ENCODE measurements around the gene PNPLA6.

PNPLA6 gene

GRCh38 chr19:7556696-7557315 lies 21.3 kb downstream of the PNPLA6 start:
- no peak for DNase-seq (ENCODE audit: insufficient read length, low spot score)
- TF ChIP-seq CTCF (IDR thresholded peaks at IDR 0.05; ENCODE audit: insufficient read depth, missing control alignments): no peak
- no peak for FAIRE-seq

DNA sequence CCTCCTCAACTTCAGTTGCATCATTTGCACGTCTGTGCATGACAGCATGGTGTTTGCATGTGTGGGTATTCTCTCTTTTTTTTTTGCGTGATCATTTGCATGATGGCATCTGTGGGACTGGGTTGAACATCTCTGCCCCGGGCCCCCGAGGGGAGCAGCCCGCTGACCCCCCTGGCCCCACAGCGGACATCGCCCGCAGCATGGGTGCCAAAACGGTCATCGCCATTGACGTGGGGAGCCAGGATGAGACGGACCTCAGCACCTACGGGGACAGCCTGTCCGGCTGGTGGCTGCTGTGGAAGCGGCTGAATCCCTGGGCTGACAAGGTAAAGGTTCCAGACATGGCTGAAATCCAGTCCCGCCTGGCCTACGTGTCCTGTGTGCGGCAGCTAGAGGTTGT lies 23.1 kb downstream of the PNPLA6 start:
- TF ChIP-seq CTCF (IDR thresholded peaks at IDR 0.05; ENCODE audit: insufficient read depth, missing control alignments): no peak
- DNase-seq (ENCODE audit: insufficient read length, low spot score): no peak
- no peak for FAIRE-seq

GRCh38 chr19:7559102-7559501 lies 23.6 kb downstream of the PNPLA6 start:
- TF ChIP-seq CTCF (IDR thresholded peaks at IDR 0.05; ENCODE audit: insufficient read depth, missing control alignments): no peak
- no peak for DNase-seq (ENCODE audit: insufficient read length, low spot score)
- FAIRE-seq: no peak

DNA sequence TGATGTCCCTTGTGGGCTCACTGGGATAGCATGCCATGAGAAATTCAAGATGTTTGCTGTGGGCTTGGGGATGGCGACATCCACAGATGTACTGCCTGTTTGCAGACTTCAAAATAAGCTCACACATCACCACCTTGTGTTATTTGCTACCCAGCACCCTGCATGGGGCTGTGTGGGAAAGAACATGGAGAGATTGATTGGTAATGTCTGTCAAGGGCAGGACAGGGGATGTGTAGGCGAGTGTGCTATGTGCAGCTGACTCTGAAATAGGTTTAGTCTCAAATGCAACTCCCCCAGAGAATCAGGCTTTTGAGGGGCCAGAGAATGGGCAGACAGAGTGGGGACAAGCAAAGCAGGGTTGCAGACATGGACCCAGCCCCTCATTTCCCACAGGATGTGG lies 24.7 kb downstream of the PNPLA6 start:
- FAIRE-seq: no peak
- DNase-seq (ENCODE audit: insufficient read length, low spot score): no peak
- no peak for TF ChIP-seq CTCF (IDR thresholded peaks at IDR 0.05; ENCODE audit: insufficient read depth, missing control alignments)

GRCh38 chr19:7561325-7561724 lies 25.8 kb downstream of the PNPLA6 start:
- FAIRE-seq: no peak
- TF ChIP-seq CTCF (IDR thresholded peaks at IDR 0.05; ENCODE audit: insufficient read depth, missing control alignments): no peak
- no peak for DNase-seq (ENCODE audit: insufficient read length, low spot score)

DNA sequence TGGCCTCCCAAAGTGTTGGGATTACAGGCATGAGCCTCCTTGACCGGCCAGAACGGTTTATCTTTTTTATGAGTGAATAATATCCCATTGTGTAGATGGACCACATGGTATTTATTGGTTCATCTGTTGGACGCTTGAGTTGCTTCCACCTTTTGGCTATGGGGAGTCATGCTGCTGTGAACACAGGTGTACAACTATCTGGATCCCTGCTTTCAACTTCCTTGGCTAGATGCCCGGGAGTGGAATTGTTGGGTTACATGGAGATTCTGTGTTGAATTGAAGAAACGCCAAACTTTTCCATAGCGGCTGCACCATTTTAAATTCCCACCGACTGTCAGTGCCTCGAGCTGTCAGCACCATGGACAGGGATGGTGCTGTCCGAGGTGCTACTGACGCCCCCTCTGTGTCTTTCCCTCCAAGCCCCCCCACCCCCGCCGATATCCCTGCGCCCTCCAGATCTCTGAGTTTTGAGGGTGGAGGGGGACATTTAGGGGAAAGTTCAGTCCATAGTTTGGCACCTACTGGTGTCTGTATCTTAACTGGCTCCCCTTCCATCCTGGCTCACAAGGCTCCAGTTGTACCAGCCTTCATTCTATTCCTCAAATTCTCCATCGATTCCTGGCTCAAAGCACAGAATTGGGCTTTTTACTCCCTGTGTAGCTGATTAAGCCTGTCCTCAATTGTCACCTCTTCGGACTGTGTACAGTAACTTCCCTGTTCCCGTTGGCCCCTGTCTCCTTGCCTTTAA lies 27.3 kb downstream of the PNPLA6 start:
- no peak for TF ChIP-seq CTCF (IDR thresholded peaks at IDR 0.05; ENCODE audit: insufficient read depth, missing control alignments)
- no peak for FAIRE-seq
- no peak for DNase-seq (ENCODE audit: insufficient read length, low spot score)

- DNase-seq (ENCODE audit: insufficient read length, low spot score): no peak
- no peak for FAIRE-seq
- no peak for TF ChIP-seq CTCF (IDR thresholded peaks at IDR 0.05; ENCODE audit: insufficient read depth, missing control alignments)
These were observed 29.3 kb downstream of the PNPLA6 start for GRCh38 chr19:7564866-7565265.
